Left colon (tissue), 2 donors: ENCODE measurements around the gene ZDHHC8. TPM values are rescaled to one million over a fixed set of nuclear protein-coding genes. Genes with fewer than 3 reads are reported as not detected.

Source experiments
- ATAC-seq: fragments of 200-7000 bp; cut with Tn5 transposase; one replicate; pipeline ENCODE4 v1.9.1; 2020; ENCODE audit warnings: mild to moderate bottlenecking, moderate library complexity
- DNase-seq, 2 donors: peaks; one replicate each; pipeline ENCODE4 v3.0.0-alpha.2; 2020
- intact Hi-C, 2 donors: fragments of 100-400 bp; cut with DNase I in 1 of 2; cut with micrococcal nuclease in 1 of 2; formaldehyde crosslinking; loops; one replicate each; pipeline versions ENCODE4 v1.11.2 to v1.14.0; 2022; cut with DNase I, micrococcal nuclease
- total RNA-seq, 2 donors: library from RNA; stranded (reverse); fragmentation: NEBNext Ultra II Directional; extraction: Animal tissue kit (Norgen Biotek cat#: 25700); gene quantifications; one replicate each; pipeline ENCODE4 v1.2.1, GENCODE V29; 2021
- donor health status: DM: no; HTN: no; CAD: no.
- donor health status: DM: yes; HTN: yes; CAD: no.

Gene ZDHHC8
- total RNA-seq, 2 donors from 2014 or later: 36.9 to 37.0 TPM

GRCh38 chr22:20093418-20094196 lies 38.0 kb upstream of the ZDHHC8 start:
- ATAC-seq: peak; percentile 25
- no peak for DNase-seq
- intact Hi-C loops: no loop called here

DNA sequence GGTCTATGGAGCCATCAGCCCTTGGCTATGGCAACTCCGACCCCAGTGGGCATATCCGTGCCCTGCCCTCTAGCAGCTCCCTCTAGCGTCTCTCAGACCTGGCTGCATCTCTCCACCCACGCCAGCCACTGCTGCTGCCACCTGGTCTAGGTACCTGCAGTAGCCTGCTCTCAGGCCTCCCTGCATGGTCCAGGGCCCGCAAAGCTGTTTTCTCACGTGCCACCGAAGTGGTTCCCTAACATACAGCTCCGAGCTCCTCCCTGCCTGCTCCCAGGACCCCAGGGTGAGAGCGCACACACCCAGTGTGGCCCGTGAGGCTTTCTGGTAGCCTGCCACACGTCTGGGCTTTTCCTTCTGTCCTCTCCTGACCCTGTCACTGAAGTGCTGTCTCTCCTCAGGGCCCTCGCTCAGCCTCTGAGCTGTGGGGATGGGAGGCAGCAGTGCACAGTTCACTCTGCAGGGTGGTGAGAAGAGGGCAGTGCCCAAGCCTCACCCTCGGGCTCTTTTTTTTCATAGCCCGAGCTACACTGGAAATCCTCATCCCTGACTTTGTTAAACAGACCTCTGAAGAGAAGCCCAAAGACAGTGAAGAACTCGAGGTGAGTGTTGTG lies 37.3 kb upstream of the ZDHHC8 start:
- intact Hi-C loops: no loop called here
- DNase-seq (no peak), ATAC-seq (peak; percentile 13)

- DNase-seq: no peak
- intact Hi-C loops: no loop called here
- no peak for ATAC-seq
Observed at GRCh38 chr22:20095521-20095920, 36.1 kb upstream of the ZDHHC8 start.

GRCh38 chr22:20096574-20097420 lies 34.8 kb upstream of the ZDHHC8 start:
- ATAC-seq: no peak
- DNase-seq: no peak
- intact Hi-C loops: no loop called here

- intact Hi-C loops: no loop called here
- no peak for DNase-seq
Observed at GRCh38 chr22:20099099-20099711, 32.4 kb upstream of the ZDHHC8 start.

DNA sequence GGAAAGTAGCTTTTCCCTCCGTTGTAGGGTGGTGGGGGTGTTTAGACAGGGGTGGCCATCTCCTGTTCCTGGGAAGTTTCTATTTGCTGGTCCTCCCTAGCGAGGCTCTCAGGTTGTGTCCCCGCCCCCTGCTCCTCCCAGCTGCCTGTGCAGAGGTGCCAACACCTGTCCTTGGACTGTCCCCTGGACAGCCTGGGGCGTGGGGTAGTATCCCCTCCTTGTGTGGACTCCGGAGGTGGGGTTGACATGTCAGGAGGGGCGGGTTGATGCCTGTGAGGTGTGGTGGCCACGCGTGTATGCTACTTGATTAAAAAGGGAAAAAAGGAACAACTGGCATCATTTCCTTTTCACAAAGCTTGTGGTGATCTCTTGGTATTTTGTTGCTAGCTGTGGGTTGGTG lies 30.0 kb upstream of the ZDHHC8 start:
- no peak for DNase-seq
- peak; percentile 28 for ATAC-seq
- intact Hi-C loops: no loop called here

More at GRCh38 chr22:20099099-20099711, 32.4 kb upstream of the ZDHHC8 start:
- ATAC-seq: no peak

DNA sequence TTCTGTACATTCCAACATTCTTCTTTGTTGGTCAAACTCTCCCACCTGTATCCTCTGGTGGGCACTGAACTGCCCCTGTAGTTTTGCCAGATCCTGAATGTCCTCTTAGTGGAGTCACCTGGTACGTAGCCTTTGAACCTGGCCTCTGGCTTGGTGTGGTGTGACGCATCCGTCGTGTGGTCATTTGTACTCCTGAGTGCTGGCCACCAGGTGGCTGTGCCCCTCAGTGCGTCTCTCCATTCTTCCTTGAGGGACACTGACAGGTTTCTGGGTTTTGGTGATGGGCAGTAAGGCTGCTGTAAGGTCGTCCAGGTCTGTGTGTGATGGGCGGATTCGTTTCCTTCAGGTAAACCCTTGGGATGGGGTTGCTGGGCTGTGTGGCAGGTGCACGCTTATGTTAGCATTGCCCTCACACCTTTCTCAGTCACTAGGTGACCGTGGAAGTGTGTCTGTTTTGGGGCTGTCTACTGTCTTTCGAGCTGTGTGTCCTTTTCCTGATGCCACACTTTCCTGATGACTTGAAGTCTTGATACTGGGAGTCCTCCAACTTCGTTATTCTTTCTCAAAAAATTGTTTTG lies 29.3 kb upstream of the ZDHHC8 start:
- no peak for DNase-seq
- ATAC-seq: no peak
- intact Hi-C loops: no loop called here

DNA sequence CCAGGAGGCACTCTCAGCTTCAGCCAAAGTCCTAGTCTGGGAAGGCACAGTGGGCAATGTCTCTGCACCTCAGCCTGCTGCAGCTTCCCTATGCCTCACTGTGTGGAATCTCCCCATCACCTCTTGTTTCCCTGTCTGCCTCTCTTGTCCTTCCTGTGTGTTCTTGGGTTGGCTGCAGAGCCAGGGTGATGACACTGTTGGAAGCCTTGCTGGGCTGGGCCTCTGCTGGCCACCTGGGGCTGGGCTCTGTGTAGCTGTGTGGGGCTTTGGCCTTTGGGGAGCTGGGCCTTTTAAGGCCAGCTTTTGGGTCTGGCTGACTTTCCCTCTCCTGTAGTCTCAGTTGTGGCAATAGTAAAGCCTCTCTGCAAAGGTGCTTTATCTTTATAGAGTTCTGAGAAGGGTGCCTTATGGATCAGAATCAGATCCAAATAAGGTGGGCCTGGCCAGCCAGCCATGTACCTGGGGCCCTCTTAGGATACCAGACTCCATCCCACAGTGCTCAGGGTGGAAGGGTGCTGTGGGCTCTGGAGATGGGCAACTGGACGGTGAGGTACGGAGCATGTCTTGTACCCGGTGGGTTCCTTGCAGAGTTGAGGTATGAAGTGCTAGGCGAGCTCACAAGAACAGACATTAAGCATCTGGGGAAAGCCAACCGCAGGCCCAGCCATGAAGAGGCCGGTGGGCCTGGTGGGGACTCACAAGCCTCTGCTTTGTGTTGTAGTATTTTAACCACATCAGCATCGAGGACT lies 26.0 kb upstream of the ZDHHC8 start:
- no peak for ATAC-seq
- no peak for DNase-seq
- intact Hi-C loops: no loop called here

- intact Hi-C loops: no loop called here
- ATAC-seq: no peak
- DNase-seq: no peak
Observed at GRCh38 chr22:20106205-20106848, 25.3 kb upstream of the ZDHHC8 start.

- ATAC-seq (no peak), DNase-seq (no peak)
- intact Hi-C loops: no loop called here
Observed at GRCh38 chr22:20106849-20107237, 24.8 kb upstream of the ZDHHC8 start.

DNA sequence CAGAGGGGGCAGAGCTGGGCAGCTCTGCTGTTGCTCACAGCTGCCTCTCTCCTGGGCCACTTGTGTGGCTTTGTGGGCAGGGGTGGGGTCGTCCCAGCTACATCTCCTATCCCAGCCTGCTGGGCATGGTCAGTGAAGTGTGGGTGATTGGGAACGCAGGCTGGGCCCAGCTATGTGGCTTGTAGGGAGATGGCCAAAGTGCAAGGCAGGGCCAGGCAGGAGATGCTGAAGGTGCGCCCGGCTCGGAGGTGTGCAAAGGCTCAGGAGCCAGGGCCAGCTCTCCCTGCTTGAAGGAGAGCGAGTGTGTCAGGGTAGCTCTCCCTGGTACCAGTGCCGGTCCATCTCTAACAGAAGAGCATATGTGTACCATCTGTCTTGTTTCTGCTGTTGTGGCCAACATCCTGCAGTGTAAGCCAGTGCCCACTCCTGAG lies 24.1 kb upstream of the ZDHHC8 start:
- ATAC-seq: no peak
- intact Hi-C loops: no loop called here
- no peak for DNase-seq

DNA sequence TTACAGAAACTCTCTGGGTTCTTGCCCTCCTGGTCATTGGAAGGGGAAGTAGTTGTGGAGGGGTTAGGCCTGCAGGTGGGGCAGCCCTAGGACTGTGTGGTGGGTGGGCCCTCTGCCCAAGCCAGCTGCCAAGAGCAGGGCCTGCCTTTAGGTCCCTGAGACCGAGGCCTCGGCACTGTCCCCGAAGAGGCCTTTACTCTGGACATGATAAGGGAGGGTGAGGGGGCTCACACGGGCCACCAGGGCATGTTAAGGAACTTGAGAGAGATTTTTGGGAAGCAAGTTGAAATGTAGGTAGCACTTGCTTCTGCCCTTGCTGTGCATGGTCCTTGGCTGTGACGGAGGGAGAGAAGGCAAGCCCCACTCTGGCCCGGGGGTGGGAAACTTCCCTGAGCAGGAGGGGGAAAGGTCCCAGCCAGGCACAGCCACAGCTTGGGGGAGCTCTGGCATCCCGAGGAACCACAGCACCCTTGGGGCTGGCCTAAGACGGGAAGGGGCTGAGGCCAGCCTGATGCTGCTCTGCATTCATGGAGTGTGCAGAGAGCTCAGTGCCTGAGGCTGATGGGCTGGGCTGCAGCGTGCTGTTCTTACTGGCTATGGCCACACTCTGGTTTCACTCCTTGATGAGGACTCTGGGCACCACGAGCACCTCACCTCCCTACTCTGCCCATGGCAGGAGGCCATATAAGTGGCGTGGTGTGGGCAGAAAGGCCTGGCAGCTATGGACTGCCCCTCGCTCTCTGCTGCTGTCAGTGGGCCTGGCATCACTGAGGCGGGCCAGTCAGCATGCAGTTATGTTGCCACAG lies 23.4 kb upstream of the ZDHHC8 start:
- intact Hi-C loops: no loop called here
- ATAC-seq (no peak), DNase-seq (no peak)

DNA sequence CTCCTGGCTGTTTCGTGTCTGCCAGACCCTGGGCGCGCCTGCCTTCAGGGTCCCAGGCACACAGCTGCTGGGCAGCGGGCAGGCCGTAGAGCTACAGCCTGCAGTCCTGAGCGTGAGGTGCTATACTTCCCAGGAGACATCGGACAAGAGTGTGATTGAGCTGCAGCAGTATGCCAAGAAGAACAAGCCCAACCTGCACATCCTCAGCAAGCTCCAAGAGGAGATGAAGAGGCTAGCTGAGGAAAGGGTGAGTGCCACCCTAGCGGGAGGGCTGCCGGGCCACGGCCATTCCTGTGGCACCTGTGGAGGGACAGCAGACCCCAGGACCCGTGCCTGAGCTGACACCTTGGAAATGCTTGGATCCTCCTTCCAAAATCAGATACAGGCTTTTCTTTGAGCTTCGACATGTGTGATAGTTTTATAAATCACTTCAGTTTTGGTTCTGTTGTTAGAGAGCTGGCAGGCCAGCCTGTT lies 22.8 kb upstream of the ZDHHC8 start:
- no peak for ATAC-seq
- intact Hi-C loops: no loop called here
- no peak for DNase-seq

DNA sequence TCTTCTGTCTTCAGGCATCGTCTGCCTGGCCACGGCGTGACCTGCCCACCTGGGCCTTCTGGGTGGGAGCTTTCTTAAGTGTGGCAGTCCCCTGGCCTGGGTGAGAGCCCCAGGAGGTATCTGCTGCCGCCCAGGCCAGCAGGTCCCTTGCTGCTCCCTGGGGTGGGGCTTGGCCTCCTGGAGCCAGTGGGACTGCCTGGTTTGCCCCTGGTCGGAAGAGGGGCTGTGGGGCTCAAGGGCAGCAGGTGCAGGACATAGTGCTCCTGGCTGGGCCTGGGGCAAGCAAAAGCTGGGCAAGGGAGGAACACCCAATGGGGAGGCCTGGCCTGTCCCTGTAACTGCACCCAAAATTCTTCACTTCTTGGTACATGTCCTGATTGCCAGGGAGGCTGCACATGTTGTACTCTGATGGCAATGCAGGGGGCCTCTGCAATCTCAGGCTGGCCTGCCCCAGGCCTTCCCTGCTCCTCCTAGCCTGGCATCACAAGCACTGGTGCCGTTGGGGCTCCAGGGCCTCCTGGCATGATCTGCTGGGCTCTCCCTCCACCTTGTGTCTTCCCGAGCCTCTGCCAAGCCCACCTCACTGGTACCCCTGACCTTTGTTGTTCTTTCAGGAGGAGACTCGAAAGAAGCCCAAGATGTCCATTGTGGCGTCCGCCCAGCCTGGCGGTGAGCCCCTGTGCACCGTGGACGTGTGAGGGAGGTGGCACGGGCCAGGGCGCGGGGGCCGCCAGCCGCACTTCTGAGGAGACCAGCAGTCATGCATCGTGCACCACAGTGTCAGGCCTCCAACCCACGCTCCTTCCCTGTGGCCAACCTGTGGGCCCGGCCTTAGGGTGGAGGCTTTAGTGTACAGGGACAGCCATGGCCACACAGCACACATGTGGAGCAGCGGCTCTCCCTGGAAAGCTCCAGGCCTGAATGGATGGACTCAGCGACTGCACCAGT lies 21.9 kb upstream of the ZDHHC8 start:
- DNase-seq: no peak
- ATAC-seq: peak; percentile 9
- intact Hi-C loops: no loop called here

DNA sequence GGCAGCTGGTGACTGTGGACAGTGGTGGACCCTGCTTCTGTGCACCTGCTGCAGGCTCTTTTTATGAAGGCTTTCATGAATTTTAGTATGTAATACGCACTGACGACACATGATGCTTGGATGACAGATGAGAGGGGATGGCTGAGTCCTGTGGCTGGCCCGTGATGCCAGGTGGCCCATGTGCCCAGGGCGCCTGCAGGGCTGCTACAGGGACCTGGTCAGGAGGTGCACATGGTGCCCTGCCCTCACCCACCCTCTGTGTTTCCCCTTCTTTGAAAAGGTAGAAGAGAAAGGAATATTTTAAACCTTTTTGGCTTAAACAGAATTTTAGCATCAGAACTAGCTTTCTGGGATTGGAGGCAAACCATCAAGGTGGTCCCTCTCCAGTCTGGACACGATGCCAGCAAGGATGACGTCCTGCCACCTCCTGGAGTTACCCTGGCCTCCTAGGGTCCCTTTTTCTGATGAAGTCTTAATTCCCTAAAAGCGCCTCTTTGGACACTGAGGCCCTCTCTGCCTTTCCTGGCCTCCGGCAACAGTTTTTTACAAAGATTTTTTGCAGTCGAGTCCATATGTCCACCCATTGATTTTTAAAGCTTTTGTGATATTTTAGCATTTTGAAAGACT lies 21.1 kb upstream of the ZDHHC8 start:
- intact Hi-C loops: no loop called here
- ATAC-seq (no peak), DNase-seq (no peak)
